Measurements from ENCODE around the gene SCAMP2. TPM values are rescaled to one million over a fixed set of nuclear protein-coding genes. Genes with fewer than 3 reads are reported as not detected.

SCAMP2 gene
- total and polyA plus RNA-seq, 10 of the 15 experiments (the other 5 are each of a cell fraction or from before 2014, with no cell fraction given), result 10.9 to 158 (median 99.6) TPM

GRCh38 chr15:74873036-74873755 is at the start of gene SCAMP2 (continued):
- TF ChIP-seq E2F8 (IDR thresholded peaks at IDR 0.05; ENCODE audit: low read depth, partially characterized antibody) (peak; percentile 72), HDGF (IDR thresholded peaks at IDR 0.05) (peak; percentile 55; the same call in 1 of the 2 replicates), MLLT1 (IDR thresholded peaks at IDR 0.05) (peak; percentile 55), FOS (IDR thresholded peaks at IDR 0.05; ENCODE audit: borderline replicate concordance, extremely low read depth, insufficient read length) (peak; percentile 41), TAF1 (IDR thresholded peaks at IDR 0.05; ENCODE audit: borderline replicate concordance, low read depth, low read length) (peak; percentile 76), RBBP5 (conservative IDR thresholded peaks at IDR 0.05) (no peak), POLR2A (IDR thresholded peaks at IDR 0.05; ENCODE audit: low read depth, low read length) (peak; percentile 95), IKZF2 (IDR thresholded peaks at IDR 0.05) (peak in 1 of 2 experiments; percentile 40; a peak in 2 of 4 replicates), BHLHE40 (IDR thresholded peaks at IDR 0.05; ENCODE audit: borderline replicate concordance in 1 of 2, low read depth in 2 of 2, low read length in 1 of 2) (peak; percentile 24 to 58; a peak in 2 of 4 replicates), PKNOX1 (IDR thresholded peaks at IDR 0.05) (peak; percentile 99), SMC3 (IDR thresholded peaks at IDR 0.05; ENCODE audit: borderline replicate concordance, low read length) (no peak), PBX3 (IDR thresholded peaks at IDR 0.05; ENCODE audit: insufficient replicate concordance, low read depth, low read length) (peak; percentile 99), GATAD2B (conservative IDR thresholded peaks at IDR 0.05; ENCODE audit: low read depth) (peak; percentile 96), NBN (IDR thresholded peaks at IDR 0.05) (peak; percentile 93), RB1 (IDR thresholded peaks at IDR 0.05; ENCODE audit: borderline replicate concordance) (peak; percentile 67; the same call in 1 of the 2 replicates), IRF3 (IDR thresholded peaks at IDR 0.05) (peak; percentile 66; the same call in 1 of the 2 replicates), ASH2L (IDR thresholded peaks at IDR 0.05; ENCODE audit: borderline replicate concordance, low read depth) (0 out of 2 replicates have a peak, but pooled peaks have one; percentile 39), SKIL (IDR thresholded peaks at IDR 0.05; ENCODE audit: low read depth, poor library complexity, severe bottlenecking) (peak; percentile 59), YBX1 (IDR thresholded peaks at IDR 0.05) (no peak), ZNF217 (IDR thresholded peaks at IDR 0.05) (no peak)
